PC-9 (cell line): ENCODE results near the gene CENPV.

ENCODE experiments used
- EZH2 ChIP-seq: fragments of 200-600 bp; sonication (generic); IDR thresholded peaks from 2 replicates; pipeline ENCODE4 v1.8.0; 2017; ENCODE audit warnings: antibody characterized with exemption, low read depth
- TF ChIP-seq, protein P1 (sequence below): fragments of 200-600 bp; sonication (generic); conservative IDR thresholded peaks from 2 replicates; pipeline ENCODE4 v1.6.1; 2017; ENCODE audit warnings: mixed run types, antibody characterized with exemption, mild to moderate bottlenecking, moderate library complexity

DNA sequence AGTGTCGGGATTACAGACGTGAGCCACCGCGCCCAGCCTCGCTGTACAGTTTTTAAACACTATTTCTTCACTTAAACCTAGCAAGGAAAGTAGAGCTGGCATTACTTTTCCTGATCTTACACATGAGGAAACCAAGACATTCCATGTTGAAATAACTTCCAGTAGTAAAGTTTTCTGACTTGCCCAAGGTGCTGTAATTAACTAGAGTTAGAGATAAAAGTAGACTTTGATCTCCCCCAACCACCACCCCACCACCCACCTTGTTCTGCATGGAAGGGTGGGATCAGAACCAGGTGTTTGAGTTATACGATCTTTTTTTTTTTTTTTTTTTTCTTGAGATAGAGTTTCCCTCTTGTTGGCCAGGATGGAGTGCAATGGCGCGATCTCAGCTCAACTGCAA lies 47.1 kb downstream of the CENPV start:
- TF ChIP-seq, protein P1, sequence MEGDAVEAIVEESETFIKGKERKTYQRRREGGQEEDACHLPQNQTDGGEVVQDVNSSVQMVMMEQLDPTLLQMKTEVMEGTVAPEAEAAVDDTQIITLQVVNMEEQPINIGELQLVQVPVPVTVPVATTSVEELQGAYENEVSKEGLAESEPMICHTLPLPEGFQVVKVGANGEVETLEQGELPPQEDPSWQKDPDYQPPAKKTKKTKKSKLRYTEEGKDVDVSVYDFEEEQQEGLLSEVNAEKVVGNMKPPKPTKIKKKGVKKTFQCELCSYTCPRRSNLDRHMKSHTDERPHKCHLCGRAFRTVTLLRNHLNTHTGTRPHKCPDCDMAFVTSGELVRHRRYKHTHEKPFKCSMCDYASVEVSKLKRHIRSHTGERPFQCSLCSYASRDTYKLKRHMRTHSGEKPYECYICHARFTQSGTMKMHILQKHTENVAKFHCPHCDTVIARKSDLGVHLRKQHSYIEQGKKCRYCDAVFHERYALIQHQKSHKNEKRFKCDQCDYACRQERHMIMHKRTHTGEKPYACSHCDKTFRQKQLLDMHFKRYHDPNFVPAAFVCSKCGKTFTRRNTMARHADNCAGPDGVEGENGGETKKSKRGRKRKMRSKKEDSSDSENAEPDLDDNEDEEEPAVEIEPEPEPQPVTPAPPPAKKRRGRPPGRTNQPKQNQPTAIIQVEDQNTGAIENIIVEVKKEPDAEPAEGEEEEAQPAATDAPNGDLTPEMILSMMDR: no peak
- TF ChIP-seq EZH2: no peak
